ENCODE results near the gene DDX42.

DNA sequence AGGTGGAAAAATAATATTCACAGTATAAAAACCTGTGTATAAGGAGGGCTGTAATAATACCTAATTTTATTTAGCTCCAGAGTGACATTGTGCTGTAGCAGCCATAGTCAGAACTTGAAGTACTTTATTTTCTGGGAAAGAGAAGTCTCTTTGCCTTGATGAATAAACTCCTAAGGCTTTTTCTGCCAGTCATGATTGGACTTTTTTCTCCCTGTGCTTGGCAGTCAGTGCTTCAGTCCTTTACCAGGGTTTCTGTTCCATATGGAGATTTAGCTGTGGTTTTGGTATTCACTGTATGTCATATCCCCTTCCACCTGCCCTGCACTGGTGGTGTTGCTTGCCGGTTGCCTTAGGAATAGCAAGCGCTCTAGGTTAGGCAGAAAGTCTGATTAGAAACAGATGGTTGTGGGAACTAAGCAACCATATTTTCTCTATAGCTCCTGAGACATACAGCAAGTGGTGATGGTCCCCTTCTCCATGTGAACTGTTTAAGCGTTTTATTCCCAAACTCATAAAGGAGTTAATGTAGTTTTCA, 24.7 kb downstream of the DDX42 start:
- TF ChIP-seq POLR2AphosphoS5 (IDR thresholded peaks at IDR 0.05; ENCODE audit: insufficient read depth in 1 of 2, low read depth in 1 of 2) = no peak
- TF ChIP-seq, protein P1, sequence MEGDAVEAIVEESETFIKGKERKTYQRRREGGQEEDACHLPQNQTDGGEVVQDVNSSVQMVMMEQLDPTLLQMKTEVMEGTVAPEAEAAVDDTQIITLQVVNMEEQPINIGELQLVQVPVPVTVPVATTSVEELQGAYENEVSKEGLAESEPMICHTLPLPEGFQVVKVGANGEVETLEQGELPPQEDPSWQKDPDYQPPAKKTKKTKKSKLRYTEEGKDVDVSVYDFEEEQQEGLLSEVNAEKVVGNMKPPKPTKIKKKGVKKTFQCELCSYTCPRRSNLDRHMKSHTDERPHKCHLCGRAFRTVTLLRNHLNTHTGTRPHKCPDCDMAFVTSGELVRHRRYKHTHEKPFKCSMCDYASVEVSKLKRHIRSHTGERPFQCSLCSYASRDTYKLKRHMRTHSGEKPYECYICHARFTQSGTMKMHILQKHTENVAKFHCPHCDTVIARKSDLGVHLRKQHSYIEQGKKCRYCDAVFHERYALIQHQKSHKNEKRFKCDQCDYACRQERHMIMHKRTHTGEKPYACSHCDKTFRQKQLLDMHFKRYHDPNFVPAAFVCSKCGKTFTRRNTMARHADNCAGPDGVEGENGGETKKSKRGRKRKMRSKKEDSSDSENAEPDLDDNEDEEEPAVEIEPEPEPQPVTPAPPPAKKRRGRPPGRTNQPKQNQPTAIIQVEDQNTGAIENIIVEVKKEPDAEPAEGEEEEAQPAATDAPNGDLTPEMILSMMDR (IDR thresholded peaks at IDR 0.05) = no peak

Measured in vagina (tissue), 2 donors.